ENCODE results near the gene MBD6. TPM values are rescaled to one million over a fixed set of nuclear protein-coding genes. Genes with fewer than 3 reads are reported as not detected.

The MBD6 gene
- total and polyA plus RNA-seq, 2 of the 13 experiments (the other 11 are each of a cell fraction or from before 2014, with no cell fraction given): 4.1 to 5.9 TPM

DNA sequence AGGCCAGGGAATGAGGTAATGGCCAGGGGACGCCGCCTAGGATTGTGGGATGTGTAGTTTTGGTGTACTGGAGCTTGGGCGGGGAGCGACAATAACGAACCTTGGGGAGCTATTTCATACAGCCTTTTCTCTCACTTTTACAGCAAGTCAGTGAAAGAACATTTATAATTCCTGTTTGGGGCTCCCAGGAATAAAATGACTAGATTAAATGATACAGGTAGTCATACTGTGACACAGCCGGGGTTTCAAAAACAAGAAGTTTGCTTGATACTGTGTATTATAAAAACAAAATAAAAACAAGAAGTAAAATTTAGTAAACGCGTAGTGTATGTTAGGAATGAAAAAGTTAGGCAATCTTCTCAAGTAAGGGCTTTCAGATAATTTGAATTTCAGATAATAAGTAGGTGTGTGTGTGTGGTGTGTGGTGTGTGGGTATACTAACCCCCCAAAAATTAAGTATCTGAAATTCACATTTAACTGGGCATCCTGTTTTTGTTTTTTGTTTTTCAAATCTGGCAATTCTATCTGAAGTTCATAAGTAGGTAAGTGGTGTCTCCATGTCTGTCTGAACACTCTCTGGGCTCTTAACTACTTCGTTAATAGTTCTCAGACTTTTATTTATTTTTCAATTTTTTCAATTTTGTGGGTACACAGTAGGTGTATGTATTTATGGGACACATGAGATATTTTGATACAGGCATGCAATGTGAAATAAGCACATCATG is 24.8 kb downstream of the MBD6 start (continued):
- peak; percentile 61; the same call in 1 of the 2 replicates for TF ChIP-seq SUZ12 (IDR thresholded peaks at IDR 0.05; ENCODE audit: low read depth, low read length)
- TF ChIP-seq YEATS4 (CRISPR knock-in tag; IDR thresholded peaks at IDR 0.05; ENCODE audit: borderline replicate concordance): no peak
- TF ChIP-seq FOSL2 (CRISPR knock-in tag; IDR thresholded peaks at IDR 0.05): 0 out of 2 replicates have a peak, but pooled peaks have one; percentile 14
- TF ChIP-seq NFE2 (CRISPR knock-in tag; IDR thresholded peaks at IDR 0.05): no peak
- TF ChIP-seq, protein P1, sequence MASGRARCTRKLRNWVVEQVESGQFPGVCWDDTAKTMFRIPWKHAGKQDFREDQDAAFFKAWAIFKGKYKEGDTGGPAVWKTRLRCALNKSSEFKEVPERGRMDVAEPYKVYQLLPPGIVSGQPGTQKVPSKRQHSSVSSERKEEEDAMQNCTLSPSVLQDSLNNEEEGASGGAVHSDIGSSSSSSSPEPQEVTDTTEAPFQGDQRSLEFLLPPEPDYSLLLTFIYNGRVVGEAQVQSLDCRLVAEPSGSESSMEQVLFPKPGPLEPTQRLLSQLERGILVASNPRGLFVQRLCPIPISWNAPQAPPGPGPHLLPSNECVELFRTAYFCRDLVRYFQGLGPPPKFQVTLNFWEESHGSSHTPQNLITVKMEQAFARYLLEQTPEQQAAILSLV (CRISPR knock-in tag; IDR thresholded peaks at IDR 0.05; ENCODE audit: borderline replicate concordance): no peak
- no peak for TF ChIP-seq ZBTB42 (CRISPR knock-in tag; IDR thresholded peaks at IDR 0.05)
- peak; percentile 76 for TF ChIP-seq ATF1 (CRISPR knock-in tag; IDR thresholded peaks at IDR 0.05)
- TF ChIP-seq, protein P2, sequence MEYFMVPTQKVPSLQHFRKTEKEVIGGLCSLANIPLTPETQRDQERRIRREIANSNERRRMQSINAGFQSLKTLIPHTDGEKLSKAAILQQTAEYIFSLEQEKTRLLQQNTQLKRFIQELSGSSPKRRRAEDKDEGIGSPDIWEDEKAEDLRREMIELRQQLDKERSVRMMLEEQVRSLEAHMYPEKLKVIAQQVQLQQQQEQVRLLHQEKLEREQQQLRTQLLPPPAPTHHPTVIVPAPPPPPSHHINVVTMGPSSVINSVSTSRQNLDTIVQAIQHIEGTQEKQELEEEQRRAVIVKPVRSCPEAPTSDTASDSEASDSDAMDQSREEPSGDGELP (IDR thresholded peaks at IDR 0.05; ENCODE audit: borderline replicate concordance, low read depth): 0 out of 2 replicates have a peak, but pooled peaks have one; percentile 14
- no peak for TF ChIP-seq TAF1 (CRISPR knock-in tag; IDR thresholded peaks at IDR 0.05)
- TF ChIP-seq, protein P3, sequence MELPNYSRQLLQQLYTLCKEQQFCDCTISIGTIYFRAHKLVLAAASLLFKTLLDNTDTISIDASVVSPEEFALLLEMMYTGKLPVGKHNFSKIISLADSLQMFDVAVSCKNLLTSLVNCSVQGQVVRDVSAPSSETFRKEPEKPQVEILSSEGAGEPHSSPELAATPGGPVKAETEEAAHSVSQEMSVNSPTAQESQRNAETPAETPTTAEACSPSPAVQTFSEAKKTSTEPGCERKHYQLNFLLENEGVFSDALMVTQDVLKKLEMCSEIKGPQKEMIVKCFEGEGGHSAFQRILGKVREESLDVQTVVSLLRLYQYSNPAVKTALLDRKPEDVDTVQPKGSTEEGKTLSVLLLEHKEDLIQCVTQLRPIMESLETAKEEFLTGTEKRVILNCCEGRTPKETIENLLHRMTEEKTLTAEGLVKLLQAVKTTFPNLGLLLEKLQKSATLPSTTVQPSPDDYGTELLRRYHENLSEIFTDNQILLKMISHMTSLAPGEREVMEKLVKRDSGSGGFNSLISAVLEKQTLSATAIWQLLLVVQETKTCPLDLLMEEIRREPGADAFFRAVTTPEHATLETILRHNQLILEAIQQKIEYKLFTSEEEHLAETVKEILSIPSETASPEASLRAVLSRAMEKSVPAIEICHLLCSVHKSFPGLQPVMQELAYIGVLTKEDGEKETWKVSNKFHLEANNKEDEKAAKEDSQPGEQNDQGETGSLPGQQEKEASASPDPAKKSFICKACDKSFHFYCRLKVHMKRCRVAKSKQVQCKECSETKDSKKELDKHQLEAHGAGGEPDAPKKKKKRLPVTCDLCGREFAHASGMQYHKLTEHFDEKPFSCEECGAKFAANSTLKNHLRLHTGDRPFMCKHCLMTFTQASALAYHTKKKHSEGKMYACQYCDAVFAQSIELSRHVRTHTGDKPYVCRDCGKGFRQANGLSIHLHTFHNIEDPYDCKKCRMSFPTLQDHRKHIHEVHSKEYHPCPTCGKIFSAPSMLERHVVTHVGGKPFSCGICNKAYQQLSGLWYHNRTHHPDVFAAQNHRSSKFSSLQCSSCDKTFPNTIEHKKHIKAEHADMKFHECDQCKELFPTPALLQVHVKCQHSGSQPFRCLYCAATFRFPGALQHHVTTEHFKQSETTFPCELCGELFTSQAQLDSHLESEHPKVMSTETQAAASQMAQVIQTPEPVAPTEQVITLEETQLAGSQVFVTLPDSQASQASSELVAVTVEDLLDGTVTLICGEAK (IDR thresholded peaks at IDR 0.05): no peak
- TF ChIP-seq, protein P3 (CRISPR knock-in tag; IDR thresholded peaks at IDR 0.05): no peak
- peak in 1 of 2 experiments; percentile 73; a peak in 1 of 4 replicates for TF ChIP-seq KLF16 (CRISPR knock-in tag; IDR thresholded peaks at IDR 0.05)
- TF ChIP-seq ZSCAN21 (CRISPR knock-in tag; IDR thresholded peaks at IDR 0.05; ENCODE audit: borderline replicate concordance): no peak
- TF ChIP-seq ZNF678 (CRISPR knock-in tag; IDR thresholded peaks at IDR 0.05): no peak
- 0 out of 2 replicates have a peak, but pooled peaks have one; percentile 25 for TF ChIP-seq KLF11 (CRISPR knock-in tag; IDR thresholded peaks at IDR 0.05)
- TF ChIP-seq MIER2 (CRISPR knock-in tag; IDR thresholded peaks at IDR 0.05): no peak
- TF ChIP-seq, protein P4, sequence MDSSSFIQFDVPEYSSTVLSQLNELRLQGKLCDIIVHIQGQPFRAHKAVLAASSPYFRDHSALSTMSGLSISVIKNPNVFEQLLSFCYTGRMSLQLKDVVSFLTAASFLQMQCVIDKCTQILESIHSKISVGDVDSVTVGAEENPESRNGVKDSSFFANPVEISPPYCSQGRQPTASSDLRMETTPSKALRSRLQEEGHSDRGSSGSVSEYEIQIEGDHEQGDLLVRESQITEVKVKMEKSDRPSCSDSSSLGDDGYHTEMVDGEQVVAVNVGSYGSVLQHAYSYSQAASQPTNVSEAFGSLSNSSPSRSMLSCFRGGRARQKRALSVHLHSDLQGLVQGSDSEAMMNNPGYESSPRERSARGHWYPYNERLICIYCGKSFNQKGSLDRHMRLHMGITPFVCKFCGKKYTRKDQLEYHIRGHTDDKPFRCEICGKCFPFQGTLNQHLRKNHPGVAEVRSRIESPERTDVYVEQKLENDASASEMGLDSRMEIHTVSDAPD (CRISPR knock-in tag; IDR thresholded peaks at IDR 0.05): no peak
- TF ChIP-seq NCOR1 (IDR thresholded peaks at IDR 0.05; ENCODE audit: borderline replicate concordance, low read length): no peak

All from HepG2 (cell line).